ENCODE data around the gene C3orf49.

GRCh38 chr3:63855333-63855940, 36.3 kb downstream of the C3orf49 start:
- TF ChIP-seq CTCF (IDR thresholded peaks at IDR 0.05; ENCODE audit: borderline replicate concordance, extremely low read depth, low read length, poor library complexity, severe bottlenecking), result no peak
- no peak for TF ChIP-seq EZH2 (IDR thresholded peaks at IDR 0.05; ENCODE audit: borderline replicate concordance, low read depth, low read length, severe bottlenecking)

All from DND-41 (cell line).